ENCODE data around the gene SLC17A2. TPM values are rescaled to one million over a fixed set of nuclear protein-coding genes. Genes with fewer than 3 reads are reported as not detected.
"Not testable (repeated sequence)": the region's sequence is repeated elsewhere in the genome, so short reads cannot be mapped to it uniquely, and the experiment has no call there.

Gene SLC17A2
- total RNA-seq, 4 donors from 2014 or later, result not detected

DNA sequence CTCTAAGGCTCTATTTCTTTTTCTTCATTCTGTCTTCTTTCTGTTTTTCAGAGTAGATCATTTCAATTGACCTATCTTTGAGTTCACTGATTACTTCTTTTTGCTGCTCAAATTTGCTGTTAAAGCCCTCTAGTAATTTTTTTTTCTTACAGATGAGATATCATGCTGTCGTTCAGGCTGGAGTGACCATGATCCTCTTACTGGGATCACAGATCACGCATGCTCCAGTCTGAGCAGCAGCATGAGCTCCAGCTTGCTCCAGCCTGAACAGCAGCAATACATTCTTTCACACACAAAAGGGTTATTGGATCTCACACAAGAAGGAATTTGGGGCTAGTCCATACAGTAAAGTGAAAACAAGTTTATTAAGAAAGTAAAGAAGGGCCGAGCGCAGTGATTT lies 19.8 kb upstream of the SLC17A2 start:
- no peaks in the 10 kb centered on the region for H3K4me1 ChIP-seq
- H3K27ac ChIP-seq, result no peak overlapping the region
- no peak for TF ChIP-seq POLR2A (IDR thresholded peaks at IDR 0.05)
- TF ChIP-seq, protein P1, sequence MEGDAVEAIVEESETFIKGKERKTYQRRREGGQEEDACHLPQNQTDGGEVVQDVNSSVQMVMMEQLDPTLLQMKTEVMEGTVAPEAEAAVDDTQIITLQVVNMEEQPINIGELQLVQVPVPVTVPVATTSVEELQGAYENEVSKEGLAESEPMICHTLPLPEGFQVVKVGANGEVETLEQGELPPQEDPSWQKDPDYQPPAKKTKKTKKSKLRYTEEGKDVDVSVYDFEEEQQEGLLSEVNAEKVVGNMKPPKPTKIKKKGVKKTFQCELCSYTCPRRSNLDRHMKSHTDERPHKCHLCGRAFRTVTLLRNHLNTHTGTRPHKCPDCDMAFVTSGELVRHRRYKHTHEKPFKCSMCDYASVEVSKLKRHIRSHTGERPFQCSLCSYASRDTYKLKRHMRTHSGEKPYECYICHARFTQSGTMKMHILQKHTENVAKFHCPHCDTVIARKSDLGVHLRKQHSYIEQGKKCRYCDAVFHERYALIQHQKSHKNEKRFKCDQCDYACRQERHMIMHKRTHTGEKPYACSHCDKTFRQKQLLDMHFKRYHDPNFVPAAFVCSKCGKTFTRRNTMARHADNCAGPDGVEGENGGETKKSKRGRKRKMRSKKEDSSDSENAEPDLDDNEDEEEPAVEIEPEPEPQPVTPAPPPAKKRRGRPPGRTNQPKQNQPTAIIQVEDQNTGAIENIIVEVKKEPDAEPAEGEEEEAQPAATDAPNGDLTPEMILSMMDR (IDR thresholded peaks at IDR 0.05), result no peak
- no peaks in the 10 kb centered on the region for H3K27me3 ChIP-seq
- no peaks in the 10 kb centered on the region for H3K9me3 ChIP-seq
- H3K36me3 ChIP-seq, result no peaks in the 10 kb centered on the region
- no peak for DNase-seq
- H3K4me3 ChIP-seq, result no peak overlapping the region

DNA sequence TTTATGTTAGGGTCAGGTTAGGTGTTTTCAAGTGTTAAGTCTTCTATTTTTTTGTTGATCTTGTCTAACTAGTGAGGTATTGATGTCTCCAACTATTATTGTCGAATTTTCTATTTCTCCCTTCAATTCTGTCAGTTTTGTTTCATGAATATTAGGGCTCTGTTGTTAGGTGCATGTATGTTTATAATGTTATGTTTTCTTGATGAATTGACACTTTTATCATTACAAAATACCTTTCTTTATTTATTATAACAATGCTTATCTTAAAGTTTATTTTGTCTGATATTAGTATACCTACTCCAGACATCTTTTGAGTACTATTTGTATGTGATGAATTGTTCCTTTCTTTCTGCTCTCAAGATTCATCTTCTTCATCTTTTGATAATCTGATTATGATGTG lies 19.2 kb upstream of the SLC17A2 start:
- H3K27ac ChIP-seq, result no peak overlapping the region
- H3K27me3 ChIP-seq, result no peaks in the 10 kb centered on the region
- no peaks in the 10 kb centered on the region for H3K9me3 ChIP-seq
- H3K4me1 ChIP-seq, result no peaks in the 10 kb centered on the region
- no peak overlapping the region for H3K4me3 ChIP-seq
- DNase-seq, result no peak
- TF ChIP-seq POLR2A (IDR thresholded peaks at IDR 0.05), result no peak
- TF ChIP-seq, protein P1 (IDR thresholded peaks at IDR 0.05), result no peak
- H3K36me3 ChIP-seq, result no peaks in the 10 kb centered on the region

DNA sequence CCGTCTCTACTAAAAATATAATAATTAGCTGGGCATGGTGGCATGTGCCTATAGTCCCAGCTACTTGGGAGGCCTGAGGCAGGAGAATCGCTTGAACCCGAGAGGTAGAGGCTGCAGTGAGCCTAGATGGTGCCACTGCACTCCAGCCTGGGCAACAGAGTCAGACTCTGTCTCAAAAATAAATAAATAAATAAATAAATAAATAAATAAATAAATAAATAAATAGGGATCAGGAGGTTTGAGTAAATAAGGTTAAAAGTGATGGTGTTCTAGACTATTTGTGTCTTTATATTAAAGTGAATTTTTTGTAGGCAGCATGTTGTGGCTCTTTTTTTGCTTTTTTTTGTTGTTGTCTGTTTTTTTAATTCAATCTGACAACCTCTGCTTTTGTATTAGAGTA lies 17.0 kb upstream of the SLC17A2 start:
- H3K9me3 ChIP-seq, H3K4me1 ChIP-seq, H3K27me3 ChIP-seq, H3K4me3 ChIP-seq, H3K36me3 ChIP-seq, H3K27ac ChIP-seq, DNase-seq: not testable (repeated sequence)

DNA sequence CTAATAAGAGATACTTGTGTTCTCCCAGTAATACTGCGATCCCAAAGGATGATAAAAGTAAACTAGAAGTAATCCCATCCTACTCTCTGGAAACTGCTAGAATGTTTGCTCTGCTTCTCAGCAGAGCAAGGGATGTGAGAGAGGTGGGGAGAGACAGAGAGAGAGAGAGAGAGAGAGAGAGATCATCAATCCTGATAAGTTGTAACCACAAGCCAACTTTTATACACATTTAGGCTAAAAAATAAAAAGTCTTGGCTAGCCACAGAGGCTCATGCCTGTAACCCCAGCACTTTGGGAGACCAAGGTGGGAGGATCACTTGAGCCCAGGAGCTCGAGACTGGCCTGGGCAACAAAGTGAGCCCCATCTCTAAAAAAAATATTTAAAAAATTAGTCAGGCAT lies 16.1 kb upstream of the SLC17A2 start:
- H3K36me3 ChIP-seq, result no peaks in the 10 kb centered on the region
- no peak for TF ChIP-seq POLR2A (IDR thresholded peaks at IDR 0.05)
- TF ChIP-seq, protein P1 (IDR thresholded peaks at IDR 0.05), result no peak
- no peak overlapping the region for H3K27ac ChIP-seq
- no peaks in the 10 kb centered on the region for H3K27me3 ChIP-seq
- H3K4me1 ChIP-seq, result no peaks in the 10 kb centered on the region
- no peaks in the 10 kb centered on the region for H3K9me3 ChIP-seq
- H3K4me3 ChIP-seq, result no peak overlapping the region
- DNase-seq, result no peak

DNA sequence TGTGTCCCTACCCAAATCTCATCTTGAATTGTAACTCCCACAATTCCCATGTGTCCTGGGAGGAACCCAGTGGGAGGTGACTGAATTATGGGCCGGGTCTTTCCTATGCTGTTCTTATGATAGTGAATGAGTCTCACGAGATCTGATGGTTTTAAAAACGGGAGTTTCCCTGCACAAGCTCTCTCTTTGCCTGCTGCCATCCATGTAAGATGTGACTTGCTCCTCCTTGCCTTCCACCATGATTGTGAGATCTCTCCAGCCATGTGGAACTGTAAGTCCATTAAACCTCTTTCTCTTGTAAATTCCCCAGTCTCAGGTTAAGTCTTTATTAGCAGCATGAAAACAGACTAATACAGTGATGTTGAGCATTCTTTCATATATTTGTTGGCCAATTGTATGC lies 15.2 kb upstream of the SLC17A2 start:
- not testable (repeated sequence) for H3K9me3 ChIP-seq, H3K4me1 ChIP-seq, H3K4me3 ChIP-seq, DNase-seq, H3K36me3 ChIP-seq, H3K27me3 ChIP-seq, H3K27ac ChIP-seq

DNA sequence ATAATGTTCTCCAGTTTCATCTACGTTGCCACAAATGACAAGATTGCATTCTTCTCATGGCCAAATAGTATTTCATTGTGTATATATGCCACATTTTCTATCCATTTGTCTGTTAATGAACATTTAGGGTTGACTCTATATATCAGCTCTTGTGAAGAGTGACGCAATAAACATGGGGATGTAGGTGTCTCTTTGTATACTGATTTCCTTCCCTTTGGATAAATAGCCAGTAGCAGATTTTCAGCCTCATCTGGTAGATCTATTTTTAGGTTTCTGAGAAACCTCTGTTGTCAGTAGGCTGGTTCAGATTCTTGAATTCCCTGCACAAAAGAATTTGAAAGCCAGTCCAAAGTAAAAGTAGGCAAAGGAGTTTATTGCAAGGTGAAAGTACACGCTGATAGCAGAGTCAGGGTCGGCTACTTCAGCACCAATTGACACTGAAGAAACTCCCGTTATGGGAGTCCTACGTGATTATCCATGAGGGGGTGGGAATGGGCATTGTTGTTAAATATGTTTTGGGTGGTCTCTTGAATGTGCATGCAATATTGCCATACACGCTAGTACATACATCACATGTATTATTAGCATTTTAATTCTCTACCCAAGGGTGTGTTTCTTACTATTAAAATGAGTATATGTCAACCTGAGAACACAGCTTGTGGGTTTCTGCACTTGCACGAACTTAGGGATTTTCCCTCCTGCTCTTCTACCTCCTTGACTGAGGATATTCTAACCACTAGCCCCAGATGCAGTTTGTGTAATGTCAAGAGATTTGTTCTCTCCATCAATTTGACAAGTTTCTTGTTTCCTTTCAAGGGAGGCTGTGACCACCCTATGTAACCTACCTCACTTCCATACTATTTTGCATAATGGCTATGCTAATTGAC lies 14.4 kb upstream of the SLC17A2 start:
- H3K27me3 ChIP-seq, result no peaks in the 10 kb centered on the region
- TF ChIP-seq, protein P1 (IDR thresholded peaks at IDR 0.05), result no peak
- TF ChIP-seq POLR2A (IDR thresholded peaks at IDR 0.05), result no peak

DNA sequence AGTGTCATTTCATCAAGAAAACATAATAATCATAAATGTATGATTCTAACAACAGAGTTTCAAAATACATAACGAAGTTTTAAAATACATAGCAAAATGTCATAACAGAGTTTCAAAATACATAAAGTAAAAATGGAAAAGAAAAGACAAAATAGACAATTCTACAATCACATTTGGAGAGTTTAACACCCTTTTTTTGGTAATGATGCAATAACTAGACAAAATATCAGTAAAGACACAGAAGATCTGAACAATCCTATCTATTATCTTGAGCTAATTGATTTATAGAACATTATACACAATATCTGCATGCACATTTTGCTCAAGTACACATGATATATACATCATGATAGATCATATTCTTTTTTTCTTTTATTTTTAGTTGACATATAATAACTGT lies 13.4 kb upstream of the SLC17A2 start:
- Histone ChIP-seq H3K9me3 (no peaks in the 10 kb centered on the region), H3K27me3 (no peaks in the 10 kb centered on the region), H3K4me1 (no peaks in the 10 kb centered on the region), H3K36me3 (no peaks in the 10 kb centered on the region), H3K27ac (no peak overlapping the region), H3K4me3 (no peak overlapping the region)
- no peak for TF ChIP-seq POLR2A (IDR thresholded peaks at IDR 0.05)
- TF ChIP-seq, protein P1 (IDR thresholded peaks at IDR 0.05), result no peak
- DNase-seq, result no peak

More for the DNA sequence above, 14.4 kb upstream of the SLC17A2 start:
- Histone ChIP-seq H3K27ac (no peak overlapping the region), H3K36me3 (no peaks in the 10 kb centered on the region), H3K9me3 (no peaks in the 10 kb centered on the region), H3K4me1 (no peaks in the 10 kb centered on the region), H3K4me3 (no peak overlapping the region)
- no peak for DNase-seq

Data from Peyer's patch (tissue), 4 donors.